Fibroblast of lung (primary cell): Measurements from ENCODE around the gene RPL19. TPM values are rescaled to one million over a fixed set of nuclear protein-coding genes. Genes with fewer than 3 reads are reported as not detected.

Experiments
- DNase-seq, 2 donors: peaks; one replicate each; pipeline versions ENCODE4 v3.0.0 to v3.0.0-alpha.2; 2010; ENCODE audit warnings: low read depth in 2 of 2
- H2AFZ ChIP-seq: 2 replicates; pipeline ENCODE4 v1.5.1; 2012; ENCODE audit warnings: low read length, control low read depth, inconsistent platforms
- H3K27ac ChIP-seq: 2 replicates; pipeline ENCODE4 v1.5.1; 2011; ENCODE audit warnings: low read length, control low read depth; ENCODE audit not compliant: insufficient read depth
- H3K27me3 ChIP-seq: 2 replicates; pipeline ENCODE4 v1.5.1; 2011; ENCODE audit warnings: mild to moderate bottlenecking, low read length; ENCODE audit not compliant: control insufficient read depth, insufficient read depth
- H3K36me3 ChIP-seq: 2 replicates; pipeline ENCODE4 v1.5.1; 2011; ENCODE audit warnings: low read length; ENCODE audit not compliant: control insufficient read depth, insufficient read depth
- H3K4me1 ChIP-seq: 2 replicates; pipeline ENCODE4 v1.5.1; 2011; ENCODE audit warnings: low read length; ENCODE audit not compliant: control insufficient read depth, insufficient read depth; ENCODE audit errors: extremely low read depth
- H3K4me2 ChIP-seq: 2 replicates; pipeline ENCODE4 v1.5.1; 2011; ENCODE audit warnings: low read length, control low read depth; ENCODE audit not compliant: insufficient read depth; ENCODE audit errors: extremely low read depth
- H3K4me3 ChIP-seq, 4 experiments: fragments of 200-600 bp in 1 of 4; sonication (generic) in 1 of 4; replicated peaks in 1 of 4; 2 replicates each; pipeline ENCODE4 v1.5.1; 2011 to 2016; ENCODE audit warnings: low read length in 4 of 4, low read depth in 3 of 4, mild to moderate bottlenecking in 3 of 4, control low read depth in 2 of 4, inconsistent platforms in 1 of 4, mixed read lengths in 1 of 4; ENCODE audit not compliant: insufficient read depth in 1 of 4; ENCODE audit errors: control extremely low read depth in 1 of 4
- H3K79me2 ChIP-seq: 2 replicates; pipeline ENCODE4 v1.5.1; 2012; ENCODE audit warnings: mild to moderate bottlenecking, low read length, inconsistent platforms; ENCODE audit not compliant: control insufficient read depth, insufficient read depth
- H3K9ac ChIP-seq: 2 replicates; pipeline ENCODE4 v1.5.1; 2011; ENCODE audit warnings: mild to moderate bottlenecking, low read length, control low read depth; ENCODE audit not compliant: insufficient read depth
- H3K9me3 ChIP-seq: 2 replicates; pipeline ENCODE4 v1.5.1; 2012; ENCODE audit warnings: low read depth, low read length; ENCODE audit not compliant: control insufficient read depth, insufficient read depth
- H4K20me1 ChIP-seq: 2 replicates; pipeline ENCODE4 v1.5.1; 2011; ENCODE audit warnings: low read length; ENCODE audit not compliant: control insufficient read depth, insufficient read depth; ENCODE audit errors: extremely low read depth
- CTCF ChIP-seq, 2 donors: IDR thresholded peaks in 1 of 2; conservative IDR thresholded peaks in 1 of 2; 1 replicate in 1 of 2; 2 replicates in 1 of 2; pipeline ENCODE4 v1.5.1; 2011 to 2012; ENCODE audit warnings: low read length in 2 of 2, control low read depth in 1 of 2, inconsistent platforms in 1 of 2, low read depth in 1 of 2, mild to moderate bottlenecking in 1 of 2
- EZH2 ChIP-seq: IDR thresholded peaks from 2 replicates; pipeline ENCODE4 v1.5.1; 2012; ENCODE audit warnings: low read length, control low read depth, mild to moderate bottlenecking; ENCODE audit errors: missing control alignments
- polyA plus RNA-seq, 2 donors: library from polyadenylated mRNA; depleted of rRNA in 1 of 2; stranded (reverse) in 1 of 2; unstranded in 1 of 2; fragments of >200 nt; gene quantifications; 2 replicates each; pipeline ENCODE4 v1.2.1, GENCODE V29; 2011 to 2012; ENCODE audit warnings: missing spikeins in 1 of 2
- total RNA-seq: library from RNA; depleted of rRNA; stranded (reverse); fragments of >200 nt; gene quantifications from 2 replicates; pipeline ENCODE4 v1.2.1, GENCODE V29; 2014

Gene RPL19
- total and polyA plus RNA-seq, 2 donors (not counting 1 experiment from before 2014, with no cell fraction given) = 1,378 to 1,814 TPM

DNA sequence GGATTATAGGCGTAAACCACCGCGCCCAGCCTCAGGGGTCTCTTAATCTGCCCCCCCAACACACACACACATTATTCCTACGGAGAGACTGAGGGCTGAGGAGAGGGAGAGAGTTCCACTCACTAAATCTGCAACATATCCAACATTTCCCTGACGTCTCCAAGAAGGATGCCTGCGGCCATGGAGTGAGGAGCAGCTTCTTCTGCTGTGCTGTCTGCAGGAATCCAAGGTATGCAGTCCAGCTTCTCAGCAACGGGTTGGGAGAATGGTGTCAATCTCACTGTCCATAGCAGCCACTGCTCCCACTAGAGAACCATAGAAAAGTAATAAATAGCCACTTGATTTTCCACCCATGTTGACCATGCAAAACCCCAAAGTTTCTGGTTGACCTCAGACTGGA lies 43.6 kb upstream of the RPL19 start:
- Histone ChIP-seq H3K9ac (no peak overlapping the region), H3K27me3 (peaks cover 5% of the 10 kb centered on the region), H4K20me1 (no peaks in the 10 kb centered on the region), H3K27ac (no peak overlapping the region), H3K9me3 (no peaks in the 10 kb centered on the region), H3K4me3 (no peak overlapping the region), H3K36me3 (no peaks in the 10 kb centered on the region), H3K4me2 (no peak overlapping the region), H3K4me1 (no peaks in the 10 kb centered on the region), H2AFZ (no peak overlapping the region), H3K79me2 (no peaks in the 10 kb centered on the region)
- TF ChIP-seq CTCF (conservative IDR thresholded peaks at IDR 0.05 in 1 of 2, IDR thresholded peaks at IDR 0.05 in 1 of 2; ENCODE audit: low read depth in 1 of 2, low read length in 2 of 2) (no peak), EZH2 (no peak)
- no peak for DNase-seq

DNA sequence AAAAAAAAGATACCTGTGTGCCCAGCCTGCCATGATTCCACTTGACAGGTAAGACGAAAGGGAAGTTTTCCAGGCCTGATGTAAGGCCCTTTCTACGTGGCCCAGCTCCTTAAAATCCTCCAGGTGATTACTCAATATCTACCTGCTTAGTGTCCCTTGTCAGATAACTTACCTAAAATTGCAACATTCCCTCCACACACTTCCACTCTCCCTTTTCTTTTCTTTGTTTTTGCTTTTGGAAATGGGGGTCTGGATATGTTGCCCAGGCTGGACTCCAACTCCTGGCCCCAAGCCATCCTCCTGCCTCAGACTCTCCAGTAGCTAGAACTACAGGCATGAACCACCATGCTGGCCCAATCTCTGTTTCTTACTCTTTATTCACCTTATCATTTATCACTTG lies 41.5 kb upstream of the RPL19 start:
- H2AFZ ChIP-seq = no peak overlapping the region
- TF ChIP-seq EZH2 (no peak), CTCF (conservative IDR thresholded peaks at IDR 0.05 in 1 of 2, IDR thresholded peaks at IDR 0.05 in 1 of 2; ENCODE audit: low read depth in 1 of 2, low read length in 2 of 2) (no peak)
- H3K4me3 ChIP-seq = no peak overlapping the region
- H3K27ac ChIP-seq = no peak overlapping the region
- no peak for DNase-seq
- no peaks in the 10 kb centered on the region for H3K4me1 ChIP-seq
- H4K20me1 ChIP-seq = no peaks in the 10 kb centered on the region
- H3K4me2 ChIP-seq = no peak overlapping the region
- H3K79me2 ChIP-seq = no peaks in the 10 kb centered on the region
- peaks cover 5% of the 10 kb centered on the region for H3K27me3 ChIP-seq
- no peaks in the 10 kb centered on the region for H3K36me3 ChIP-seq
- no peaks in the 10 kb centered on the region for H3K9me3 ChIP-seq
- no peak overlapping the region for H3K9ac ChIP-seq

- DNase-seq = no peak
- TF ChIP-seq CTCF (conservative IDR thresholded peaks at IDR 0.05 in 1 of 2, IDR thresholded peaks at IDR 0.05 in 1 of 2; ENCODE audit: low read depth in 1 of 2, low read length in 2 of 2) = no peak
- no peak for TF ChIP-seq EZH2
- no peaks in the 10 kb centered on the region for H3K4me1 ChIP-seq
Measured at GRCh38 chr17:39161962-39162361, 38.1 kb upstream of the RPL19 start.

More at GRCh38 chr17:39161962-39162361, 38.1 kb upstream of the RPL19 start:
- H2AFZ ChIP-seq = no peak overlapping the region
- H3K36me3 ChIP-seq = no peaks in the 10 kb centered on the region
- H4K20me1 ChIP-seq = no peaks in the 10 kb centered on the region
- no peaks in the 10 kb centered on the region for H3K9me3 ChIP-seq
- no peaks in the 10 kb centered on the region for H3K79me2 ChIP-seq
- H3K27me3 ChIP-seq = peaks cover 14% of the 10 kb centered on the region
- no peak overlapping the region for H3K27ac ChIP-seq
- no peak overlapping the region for H3K9ac ChIP-seq
- no peak overlapping the region for H3K4me2 ChIP-seq
- H3K4me3 ChIP-seq = no peak overlapping the region
